ENCODE results near the gene COPB1. TPM values are rescaled to one million over a fixed set of nuclear protein-coding genes. Genes with fewer than 3 reads are reported as not detected.
A peak's percentile ranks its signal among the peaks of the same experiment; 100 is the strongest.

The COPB1 gene
- total and polyA plus RNA-seq, 9 of the 15 experiments (the other 6 are each of a cell fraction or from before 2014, with no cell fraction given), result 64.7 to 188 (median 91.6) TPM

- TF ChIP-seq, protein P1, sequence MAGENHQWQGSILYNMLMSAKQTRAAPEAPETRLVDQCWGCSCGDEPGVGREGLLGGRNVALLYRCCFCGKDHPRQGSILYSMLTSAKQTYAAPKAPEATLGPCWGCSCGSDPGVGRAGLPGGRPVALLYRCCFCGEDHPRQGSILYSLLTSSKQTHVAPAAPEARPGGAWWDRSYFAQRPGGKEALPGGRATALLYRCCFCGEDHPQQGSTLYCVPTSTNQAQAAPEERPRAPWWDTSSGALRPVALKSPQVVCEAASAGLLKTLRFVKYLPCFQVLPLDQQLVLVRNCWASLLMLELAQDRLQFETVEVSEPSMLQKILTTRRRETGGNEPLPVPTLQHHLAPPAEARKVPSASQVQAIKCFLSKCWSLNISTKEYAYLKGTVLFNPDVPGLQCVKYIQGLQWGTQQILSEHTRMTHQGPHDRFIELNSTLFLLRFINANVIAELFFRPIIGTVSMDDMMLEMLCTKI (IDR thresholded peaks at IDR 0.05; ENCODE audit: partially characterized antibody), result no peak
- TF ChIP-seq, protein P2, sequence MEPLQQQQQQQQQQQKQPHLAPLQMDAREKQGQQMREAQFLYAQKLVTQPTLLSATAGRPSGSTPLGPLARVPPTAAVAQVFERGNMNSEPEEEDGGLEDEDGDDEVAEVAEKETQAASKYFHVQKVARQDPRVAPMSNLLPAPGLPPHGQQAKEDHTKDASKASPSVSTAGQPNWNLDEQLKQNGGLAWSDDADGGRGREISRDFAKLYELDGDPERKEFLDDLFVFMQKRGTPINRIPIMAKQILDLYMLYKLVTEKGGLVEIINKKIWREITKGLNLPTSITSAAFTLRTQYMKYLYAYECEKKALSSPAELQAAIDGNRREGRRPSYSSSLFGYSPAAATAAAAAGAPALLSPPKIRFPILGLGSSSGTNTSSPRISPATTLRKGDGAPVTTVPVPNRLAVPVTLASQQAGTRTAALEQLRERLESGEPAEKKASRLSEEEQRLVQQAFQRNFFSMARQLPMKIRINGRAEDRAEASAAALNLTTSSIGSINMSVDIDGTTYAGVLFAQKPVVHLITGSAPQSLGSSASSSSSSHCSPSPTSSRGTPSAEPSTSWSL (CRISPR knock-in tag; IDR thresholded peaks at IDR 0.05; ENCODE audit: borderline replicate concordance), result no peak
- TF ChIP-seq ZEB2 (IDR thresholded peaks at IDR 0.05) (0 out of 2 replicates have a peak, but pooled peaks have one; percentile 33), PURB (CRISPR knock-in tag; IDR thresholded peaks at IDR 0.05; ENCODE audit: low read depth) (no peak), XRCC4 (IDR thresholded peaks at IDR 0.05; ENCODE audit: extremely low read depth, insufficient read depth, insufficient read length) (no peak), BCOR (IDR thresholded peaks at IDR 0.05) (peak; percentile 33; the same call in 1 of the 2 replicates), STAG1 (CRISPR knock-in tag; IDR thresholded peaks at IDR 0.05; ENCODE audit: borderline replicate concordance) (no peak), ZNF444 (CRISPR knock-in tag; IDR thresholded peaks at IDR 0.05) (no peak), BRCA1 (IDR thresholded peaks at IDR 0.05) (no peak), BRCA1 (CRISPR knock-in tag; IDR thresholded peaks at IDR 0.05) (no peak), SMAD1 (IDR thresholded peaks at IDR 0.05; ENCODE audit: low read depth, low read length, partially characterized antibody) (peak; percentile 49), U2AF2 (optimal IDR thresholded peaks at IDR 0.05; ENCODE audit: low read depth, low read length) (no peak), HMGN3 (IDR thresholded peaks at IDR 0.05; ENCODE audit: borderline replicate concordance, extremely low read depth, insufficient read length, low read depth, low read length) (peak; percentile 82), ZNF518B (CRISPR knock-in tag; IDR thresholded peaks at IDR 0.05) (no peak), ZNF431 (CRISPR knock-in tag; IDR thresholded peaks at IDR 0.05) (peak; percentile 72; the same call in 1 of the 2 replicates), NBN (IDR thresholded peaks at IDR 0.05; ENCODE audit: low read depth) (peak; percentile 63; the same call in 1 of the 2 replicates), FOXM1 (IDR thresholded peaks at IDR 0.05; ENCODE audit: low read depth) (peak; percentile 83), FOXM1 (CRISPR knock-in tag; IDR thresholded peaks at IDR 0.05; ENCODE audit: low read depth) (0 out of 2 replicates have a peak, but pooled peaks have one; percentile 18), SP1 (CRISPR knock-in tag; IDR thresholded peaks at IDR 0.05) (peak; percentile 80; the same call in 1 of the 2 replicates), ZFP1 (CRISPR knock-in tag; IDR thresholded peaks at IDR 0.05) (no peak), BRF1 (IDR thresholded peaks at IDR 0.05; ENCODE audit: borderline replicate concordance, extremely low read depth, insufficient read length) (no peak), TCF7L2 (IDR thresholded peaks at IDR 0.05; ENCODE audit: low read depth, low read length) (peak; percentile 45; the same call in 1 of the 2 replicates), MCM5 (IDR thresholded peaks at IDR 0.05; ENCODE audit: low read depth) (no peak), HDAC2 (IDR thresholded peaks at IDR 0.05) (peak; percentile 73; the same call in 1 of the 2 replicates)
Measured at GRCh38 chr11:14519917-14520746, 20.5 kb upstream of the COPB1 start, which contains the start of gene PSMA1 (continued).

All from K562 (cell line).